Measurements from ENCODE around the gene DCXR. TPM values are rescaled to one million over a fixed set of nuclear protein-coding genes. Genes with fewer than 3 reads are reported as not detected.
A peak's percentile ranks its signal among the peaks of the same experiment; 100 is the strongest.

DCXR gene
- total RNA-seq, 6 donors from 2014 or later = 122 to 358 (median 211) TPM

DNA sequence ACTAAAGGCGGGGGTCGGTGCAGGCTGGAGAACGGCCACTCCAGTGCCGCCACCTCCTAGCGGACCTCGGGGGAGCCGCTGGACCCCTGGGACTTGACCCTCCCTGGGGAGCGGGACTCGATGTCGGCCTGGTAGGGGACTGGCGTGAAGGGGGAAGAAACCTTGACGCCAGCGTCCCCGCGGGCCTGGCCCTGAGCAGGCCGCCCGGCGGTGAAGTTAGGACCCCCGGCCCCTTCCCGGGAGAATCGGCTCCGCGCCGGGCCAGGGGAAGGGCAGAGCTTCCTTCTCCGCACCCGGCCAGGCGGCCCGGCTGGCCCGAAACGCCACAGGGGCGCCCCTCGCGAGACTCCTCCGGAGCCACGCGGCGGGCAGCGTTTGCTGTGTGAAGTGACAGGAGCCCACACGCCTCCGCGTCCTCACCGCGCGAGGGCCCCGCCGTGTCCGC, 27.7 kb upstream of the DCXR start:
- peak overlapping the region; percentile 63 to 99 (median 77) for H3K4me3 ChIP-seq
- no peaks in the 10 kb centered on the region for H3K9me3 ChIP-seq
- no peaks in the 10 kb centered on the region for H3K27me3 ChIP-seq
- 3 to 6% methylated on average over 12 to 20 of the region's 47 CpGs for WGBS, 2 donors
- TF ChIP-seq POLR2AphosphoS5 (IDR thresholded peaks at IDR 0.05) (no peak), POLR2A (IDR thresholded peaks at IDR 0.05) (no peak), EP300 (IDR thresholded peaks at IDR 0.05) (no peak)
- TF ChIP-seq, protein P1, sequence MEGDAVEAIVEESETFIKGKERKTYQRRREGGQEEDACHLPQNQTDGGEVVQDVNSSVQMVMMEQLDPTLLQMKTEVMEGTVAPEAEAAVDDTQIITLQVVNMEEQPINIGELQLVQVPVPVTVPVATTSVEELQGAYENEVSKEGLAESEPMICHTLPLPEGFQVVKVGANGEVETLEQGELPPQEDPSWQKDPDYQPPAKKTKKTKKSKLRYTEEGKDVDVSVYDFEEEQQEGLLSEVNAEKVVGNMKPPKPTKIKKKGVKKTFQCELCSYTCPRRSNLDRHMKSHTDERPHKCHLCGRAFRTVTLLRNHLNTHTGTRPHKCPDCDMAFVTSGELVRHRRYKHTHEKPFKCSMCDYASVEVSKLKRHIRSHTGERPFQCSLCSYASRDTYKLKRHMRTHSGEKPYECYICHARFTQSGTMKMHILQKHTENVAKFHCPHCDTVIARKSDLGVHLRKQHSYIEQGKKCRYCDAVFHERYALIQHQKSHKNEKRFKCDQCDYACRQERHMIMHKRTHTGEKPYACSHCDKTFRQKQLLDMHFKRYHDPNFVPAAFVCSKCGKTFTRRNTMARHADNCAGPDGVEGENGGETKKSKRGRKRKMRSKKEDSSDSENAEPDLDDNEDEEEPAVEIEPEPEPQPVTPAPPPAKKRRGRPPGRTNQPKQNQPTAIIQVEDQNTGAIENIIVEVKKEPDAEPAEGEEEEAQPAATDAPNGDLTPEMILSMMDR (IDR thresholded peaks at IDR 0.05) = no peak
- no peak for DNase-seq
- peak overlapping the region; percentile 70 to 92 (median 80) for H3K27ac ChIP-seq
- peak in 1 of 2 donors; percentile 36 for ATAC-seq (ENCODE audit: low FRiP score in 2 of 2)
- peaks cover 22 to 34% (median 22%) of the 10 kb centered on the region in 4 donors for H3K4me1 ChIP-seq
- peaks cover 7 to 41% (median 32%) of the 10 kb centered on the region in 4 donors for H3K36me3 ChIP-seq

DNA sequence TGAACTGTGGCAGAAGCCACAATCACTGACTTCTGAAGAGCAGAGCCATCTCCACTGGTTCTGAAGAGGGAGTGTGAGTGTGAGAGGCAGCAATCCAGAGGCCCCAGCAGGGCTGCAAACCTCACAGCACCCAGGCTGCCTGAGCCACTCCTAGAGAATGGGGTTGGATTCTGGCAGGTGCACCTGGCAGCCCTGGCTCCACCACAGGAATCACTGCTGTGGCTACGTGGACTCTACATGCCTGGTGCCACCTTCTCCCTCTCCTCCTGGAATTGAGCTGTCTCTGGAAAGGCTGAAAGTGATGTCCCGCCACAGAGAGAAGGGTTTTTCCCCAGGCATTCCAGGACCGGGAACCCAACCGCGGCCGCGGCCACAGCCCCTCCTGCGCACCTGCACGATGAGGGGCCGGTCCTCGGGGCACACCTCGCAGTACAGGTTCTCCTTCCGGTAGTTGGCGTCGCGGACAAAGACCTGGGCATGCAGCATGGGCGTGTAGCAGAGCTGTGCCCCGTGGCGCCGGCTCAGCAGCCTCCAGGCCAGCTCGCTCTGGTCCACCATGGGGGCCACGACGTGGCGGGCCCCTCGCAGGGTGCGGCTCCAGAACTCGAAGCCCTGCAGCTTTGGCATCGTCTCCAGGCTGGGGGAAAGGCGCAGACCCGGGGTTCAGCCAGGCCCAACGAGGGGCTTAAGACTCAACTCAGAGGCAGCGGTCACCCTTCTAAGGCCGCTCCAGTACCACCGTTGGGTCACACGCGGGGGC, 27.1 kb upstream of the DCXR start:
- H3K27ac ChIP-seq = peak overlapping the region; percentile 70 to 92 (median 80)
- peak in 1 of 2 donors; percentile 81 for DNase-seq

DNA sequence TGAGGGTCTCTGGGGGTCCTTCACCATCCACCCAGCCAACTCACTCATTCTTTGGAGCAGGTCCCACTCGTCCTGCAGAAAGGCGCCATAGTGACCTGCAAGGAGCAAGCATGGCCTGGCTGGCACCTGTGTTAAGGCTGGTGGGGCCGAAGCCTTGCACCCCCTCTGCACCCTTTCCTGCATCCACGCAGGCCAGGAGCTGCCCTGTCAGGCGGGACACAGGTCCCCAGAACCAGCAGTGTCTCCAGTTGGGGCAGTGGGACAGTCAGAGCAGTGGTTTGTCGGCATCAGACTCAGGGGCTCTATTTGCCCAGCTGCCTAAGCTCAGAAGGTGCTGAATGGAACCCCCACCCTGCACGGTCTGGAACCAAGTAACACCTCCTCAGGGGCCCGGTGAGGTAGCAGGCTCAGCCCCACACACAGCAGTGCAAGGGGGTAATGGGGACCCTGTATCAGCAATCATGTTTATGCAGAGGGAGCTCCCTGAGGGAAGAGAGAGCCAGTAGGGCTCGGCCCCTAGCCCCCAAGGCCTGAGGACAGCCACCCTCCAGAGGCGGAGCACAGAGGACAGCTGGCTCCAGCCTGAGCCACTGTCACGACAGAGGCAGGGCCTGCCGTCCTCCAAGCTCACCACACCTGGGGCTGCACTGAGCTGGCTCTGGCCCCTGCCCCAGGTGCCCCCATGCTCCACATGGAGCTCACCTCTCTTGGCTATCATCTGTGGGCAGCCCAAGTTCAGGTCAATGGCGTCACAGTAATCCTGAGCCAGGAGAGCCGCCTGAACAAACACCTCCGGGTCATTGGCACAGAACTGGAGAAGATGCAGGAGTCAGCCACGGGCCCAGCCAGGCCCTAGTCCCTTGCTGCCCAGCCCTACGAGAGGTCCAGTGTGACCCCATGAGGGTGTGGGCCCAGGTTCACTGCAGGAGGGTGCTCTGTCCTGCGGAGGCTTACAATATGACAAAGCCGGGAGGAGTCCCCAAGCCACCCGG, 26.2 kb upstream of the DCXR start:
- peak overlapping the region in 1 of 4 donors; percentile 99 for H3K4me3 ChIP-seq
- peaks cover 7 to 56% (median 43%) of the 10 kb centered on the region in 4 donors for H3K36me3 ChIP-seq
- TF ChIP-seq POLR2A (IDR thresholded peaks at IDR 0.05) (no peak), EP300 (IDR thresholded peaks at IDR 0.05) (no peak), POLR2AphosphoS5 (IDR thresholded peaks at IDR 0.05) (no peak)
- TF ChIP-seq, protein P1 (IDR thresholded peaks at IDR 0.05) = no peak
- H3K27ac ChIP-seq = no peak overlapping the region
- H3K9me3 ChIP-seq = no peaks in the 10 kb centered on the region
- DNase-seq (no peak), ATAC-seq (ENCODE audit: low FRiP score in 2 of 2) (no peak)
- peaks cover 22 to 34% (median 22%) of the 10 kb centered on the region in 4 donors for H3K4me1 ChIP-seq
- 86 to 91% methylated on average over 6 to 19 of the region's 20 CpGs for WGBS, 2 donors
- no peaks in the 10 kb centered on the region for H3K27me3 ChIP-seq

More for the DNA sequence above, 27.1 kb upstream of the DCXR start:
- peaks cover 7 to 47% (median 35%) of the 10 kb centered on the region in 4 donors for H3K36me3 ChIP-seq
- TF ChIP-seq EP300 (IDR thresholded peaks at IDR 0.05) (no peak), POLR2AphosphoS5 (IDR thresholded peaks at IDR 0.05) (no peak), POLR2A (IDR thresholded peaks at IDR 0.05) (no peak)
- TF ChIP-seq, protein P1 (IDR thresholded peaks at IDR 0.05) = no peak
- H3K27me3 ChIP-seq = no peaks in the 10 kb centered on the region
- ATAC-seq (ENCODE audit: low FRiP score in 2 of 2) = peak in 1 of 2 donors; percentile 44
- H3K4me1 ChIP-seq = peaks cover 22 to 34% (median 22%) of the 10 kb centered on the region in 4 donors
- WGBS, 2 donors = 29 to 40% methylated on average over 17 to 21 of the region's 36 CpGs
- peak overlapping the region; percentile 63 to 99 (median 77) for H3K4me3 ChIP-seq
- H3K9me3 ChIP-seq = no peaks in the 10 kb centered on the region

DNA sequence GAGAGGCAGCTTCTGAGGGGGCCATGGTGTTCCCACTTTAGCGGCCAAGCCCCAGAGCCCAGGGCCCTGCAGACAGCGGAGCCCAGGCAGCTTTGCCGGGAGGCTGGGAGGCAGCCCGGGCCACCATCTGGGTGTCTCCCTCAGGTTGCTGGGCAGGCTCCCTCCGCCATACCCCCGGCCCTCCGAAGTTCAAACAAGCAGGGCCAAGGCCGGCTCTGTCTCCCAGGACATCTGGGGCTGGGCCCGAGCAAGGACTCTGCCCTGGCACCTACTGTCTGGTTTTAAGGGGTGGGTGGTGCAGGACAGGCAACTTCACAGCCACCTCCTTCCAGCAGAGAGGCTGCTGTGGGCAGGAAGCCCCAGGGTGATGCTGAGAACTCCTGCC, 25.5 kb upstream of the DCXR start:
- DNase-seq (peak in 1 of 2 donors; percentile 73), ATAC-seq (ENCODE audit: low FRiP score in 2 of 2) (no peak)
- H3K36me3 ChIP-seq = peaks cover 7 to 63% (median 50%) of the 10 kb centered on the region in 4 donors

More for the DNA sequence above, 25.5 kb upstream of the DCXR start:
- 84 to 100% methylated on average over 1 to 9 of the region's 9 CpGs for WGBS, 2 donors
- peaks cover 22 to 34% (median 22%) of the 10 kb centered on the region in 4 donors for H3K4me1 ChIP-seq
- H3K27me3 ChIP-seq = no peaks in the 10 kb centered on the region
- no peak overlapping the region for H3K27ac ChIP-seq
- H3K9me3 ChIP-seq = no peaks in the 10 kb centered on the region
- TF ChIP-seq POLR2AphosphoS5 (IDR thresholded peaks at IDR 0.05) (no peak), POLR2A (IDR thresholded peaks at IDR 0.05) (no peak), EP300 (IDR thresholded peaks at IDR 0.05) (no peak)
- TF ChIP-seq, protein P1 (IDR thresholded peaks at IDR 0.05) = no peak
- no peak overlapping the region for H3K4me3 ChIP-seq

Data from upper lobe of left lung (tissue), 6 donors.